Measurements from ENCODE around the gene SENP1.

DNA sequence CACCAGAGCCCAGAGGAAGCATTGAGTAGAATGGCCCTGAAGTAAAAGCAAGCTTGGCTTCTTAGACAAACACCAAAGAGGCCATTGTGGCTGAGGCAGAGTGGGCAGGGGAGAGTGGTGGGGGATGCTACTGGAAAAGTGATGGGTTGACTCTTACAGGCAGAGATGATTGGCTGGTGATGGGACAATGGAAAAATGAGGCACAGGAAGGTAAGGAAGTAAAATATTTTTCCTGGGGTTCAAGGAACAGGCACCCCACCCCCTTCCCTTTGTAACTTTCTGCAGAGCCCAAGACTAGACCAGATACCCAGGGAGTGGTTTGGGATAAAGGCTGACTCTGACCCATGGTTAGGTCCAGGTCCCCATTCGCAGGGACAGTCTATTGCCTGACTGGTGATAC lies 66.7 kb downstream of the SENP1 start:
- TF ChIP-seq, protein P1, sequence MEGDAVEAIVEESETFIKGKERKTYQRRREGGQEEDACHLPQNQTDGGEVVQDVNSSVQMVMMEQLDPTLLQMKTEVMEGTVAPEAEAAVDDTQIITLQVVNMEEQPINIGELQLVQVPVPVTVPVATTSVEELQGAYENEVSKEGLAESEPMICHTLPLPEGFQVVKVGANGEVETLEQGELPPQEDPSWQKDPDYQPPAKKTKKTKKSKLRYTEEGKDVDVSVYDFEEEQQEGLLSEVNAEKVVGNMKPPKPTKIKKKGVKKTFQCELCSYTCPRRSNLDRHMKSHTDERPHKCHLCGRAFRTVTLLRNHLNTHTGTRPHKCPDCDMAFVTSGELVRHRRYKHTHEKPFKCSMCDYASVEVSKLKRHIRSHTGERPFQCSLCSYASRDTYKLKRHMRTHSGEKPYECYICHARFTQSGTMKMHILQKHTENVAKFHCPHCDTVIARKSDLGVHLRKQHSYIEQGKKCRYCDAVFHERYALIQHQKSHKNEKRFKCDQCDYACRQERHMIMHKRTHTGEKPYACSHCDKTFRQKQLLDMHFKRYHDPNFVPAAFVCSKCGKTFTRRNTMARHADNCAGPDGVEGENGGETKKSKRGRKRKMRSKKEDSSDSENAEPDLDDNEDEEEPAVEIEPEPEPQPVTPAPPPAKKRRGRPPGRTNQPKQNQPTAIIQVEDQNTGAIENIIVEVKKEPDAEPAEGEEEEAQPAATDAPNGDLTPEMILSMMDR (IDR thresholded peaks at IDR 0.05), result no peak
- no peak for TF ChIP-seq POLR2A (IDR thresholded peaks at IDR 0.05)
